Muscle layer of duodenum (tissue), 2 donors: Measurements from ENCODE around the gene PCDH18.

ENCODE experiments used
- H3K27ac ChIP-seq: one replicate; pipeline ENCODE4 v1.7.0; 2013; ENCODE audit warnings: mild to moderate bottlenecking, low read length
- H3K27me3 ChIP-seq: one replicate; pipeline ENCODE4 v1.7.0; 2013; ENCODE audit warnings: low read depth, mild to moderate bottlenecking, control low read depth, low read length
- H3K36me3 ChIP-seq, 2 donors: one replicate each; pipeline ENCODE4 v1.7.0; 2013; ENCODE audit warnings: low read length in 2 of 2, control low read depth in 1 of 2, mild to moderate bottlenecking in 1 of 2; ENCODE audit not compliant: insufficient read depth in 2 of 2, control insufficient read depth in 1 of 2
- H3K4me1 ChIP-seq, 2 donors: one replicate each; pipeline ENCODE4 v1.7.0; 2013; ENCODE audit warnings: low read length in 2 of 2, mild to moderate bottlenecking in 2 of 2, control low read depth in 1 of 2, moderate library complexity in 1 of 2; ENCODE audit not compliant: insufficient read depth in 2 of 2, control insufficient read depth in 1 of 2
- H3K4me3 ChIP-seq, 2 donors: one replicate each; pipeline ENCODE4 v1.7.0; 2013; ENCODE audit warnings: low read length in 2 of 2, low read depth in 1 of 2, mild to moderate bottlenecking in 1 of 2
- H3K9me3 ChIP-seq, 2 donors: one replicate each; pipeline ENCODE4 v1.7.0; 2013; ENCODE audit warnings: low read length in 2 of 2, control low read depth in 1 of 2, mild to moderate bottlenecking in 1 of 2; ENCODE audit not compliant: control insufficient read depth in 1 of 2
- donor health status: healthy.

Gene PCDH18, protein sequence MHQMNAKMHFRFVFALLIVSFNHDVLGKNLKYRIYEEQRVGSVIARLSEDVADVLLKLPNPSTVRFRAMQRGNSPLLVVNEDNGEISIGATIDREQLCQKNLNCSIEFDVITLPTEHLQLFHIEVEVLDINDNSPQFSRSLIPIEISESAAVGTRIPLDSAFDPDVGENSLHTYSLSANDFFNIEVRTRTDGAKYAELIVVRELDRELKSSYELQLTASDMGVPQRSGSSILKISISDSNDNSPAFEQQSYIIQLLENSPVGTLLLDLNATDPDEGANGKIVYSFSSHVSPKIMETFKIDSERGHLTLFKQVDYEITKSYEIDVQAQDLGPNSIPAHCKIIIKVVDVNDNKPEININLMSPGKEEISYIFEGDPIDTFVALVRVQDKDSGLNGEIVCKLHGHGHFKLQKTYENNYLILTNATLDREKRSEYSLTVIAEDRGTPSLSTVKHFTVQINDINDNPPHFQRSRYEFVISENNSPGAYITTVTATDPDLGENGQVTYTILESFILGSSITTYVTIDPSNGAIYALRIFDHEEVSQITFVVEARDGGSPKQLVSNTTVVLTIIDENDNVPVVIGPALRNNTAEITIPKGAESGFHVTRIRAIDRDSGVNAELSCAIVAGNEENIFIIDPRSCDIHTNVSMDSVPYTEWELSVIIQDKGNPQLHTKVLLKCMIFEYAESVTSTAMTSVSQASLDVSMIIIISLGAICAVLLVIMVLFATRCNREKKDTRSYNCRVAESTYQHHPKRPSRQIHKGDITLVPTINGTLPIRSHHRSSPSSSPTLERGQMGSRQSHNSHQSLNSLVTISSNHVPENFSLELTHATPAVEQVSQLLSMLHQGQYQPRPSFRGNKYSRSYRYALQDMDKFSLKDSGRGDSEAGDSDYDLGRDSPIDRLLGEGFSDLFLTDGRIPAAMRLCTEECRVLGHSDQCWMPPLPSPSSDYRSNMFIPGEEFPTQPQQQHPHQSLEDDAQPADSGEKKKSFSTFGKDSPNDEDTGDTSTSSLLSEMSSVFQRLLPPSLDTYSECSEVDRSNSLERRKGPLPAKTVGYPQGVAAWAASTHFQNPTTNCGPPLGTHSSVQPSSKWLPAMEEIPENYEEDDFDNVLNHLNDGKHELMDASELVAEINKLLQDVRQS

DNA sequence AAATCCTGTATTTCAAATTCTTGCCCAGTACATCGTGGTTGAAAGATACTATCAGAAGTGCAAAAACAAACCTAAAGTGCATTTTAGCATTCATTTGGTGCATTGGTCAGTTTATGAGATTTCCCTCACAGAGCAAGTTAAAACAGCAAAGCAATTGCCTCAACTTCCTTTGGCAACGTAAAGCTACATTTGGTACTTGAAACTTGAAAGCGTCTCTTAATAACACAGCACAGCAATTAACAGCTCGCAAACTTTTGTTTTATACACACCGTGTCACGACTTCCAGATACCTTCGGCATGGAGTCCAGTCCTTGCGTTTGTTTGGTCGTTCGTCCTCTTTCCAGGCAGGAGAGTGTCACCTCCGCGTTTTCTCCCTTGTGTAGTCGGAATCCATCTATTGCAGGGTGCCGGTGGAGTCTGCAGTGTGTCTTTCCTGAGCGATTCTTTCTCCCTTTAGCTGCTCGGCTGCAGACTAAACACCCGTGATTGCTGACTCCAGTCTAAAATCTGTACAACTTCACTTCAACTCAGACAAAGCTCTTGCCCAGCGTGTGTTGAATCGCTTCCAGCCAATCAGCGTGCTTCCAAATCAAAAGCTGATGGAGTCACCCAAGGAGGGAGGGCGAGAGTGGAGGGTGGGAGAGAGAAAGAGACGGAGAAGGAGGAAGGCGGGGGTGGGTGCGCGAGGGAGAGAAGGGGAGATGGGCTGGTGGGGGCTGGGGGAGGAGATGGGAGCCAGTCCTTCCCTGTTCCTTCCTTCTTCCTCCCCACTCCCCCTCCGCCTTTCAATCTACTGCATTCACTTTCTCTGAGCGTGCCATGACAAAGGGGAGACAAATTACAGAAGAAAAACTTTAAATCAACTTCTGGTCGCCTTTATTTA is at the start of gene PCDH18:
Gene PCDH18, minus strand, starts transcription at position 509 of the 883 bp plus-strand sequence. Its CDS starts 406 bp downstream, at position 103.
- H3K9me3 ChIP-seq, result no peaks in the 10 kb centered on the region

DNA sequence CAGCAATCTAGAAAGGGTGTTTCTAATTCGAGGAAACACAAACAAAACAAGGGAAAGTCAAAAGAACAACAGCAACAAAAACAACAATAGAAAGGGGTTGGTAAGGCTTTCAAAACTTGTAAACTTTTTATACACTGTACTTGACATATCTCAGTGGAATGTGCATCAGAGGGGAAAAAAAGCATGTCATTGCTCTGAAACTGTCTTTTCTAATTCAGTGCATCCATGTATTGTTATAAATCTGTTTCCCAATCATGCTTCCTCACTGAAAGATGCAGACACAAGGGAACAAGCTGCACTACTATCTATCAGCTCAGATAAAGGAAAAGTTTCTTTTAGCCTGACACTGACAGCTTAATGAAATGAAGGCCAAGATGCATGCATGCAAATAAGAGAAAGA is 44.2 kb upstream of the PCDH18 start:
- no peaks in the 10 kb centered on the region for H3K27me3 ChIP-seq
- H3K27ac ChIP-seq, result no peak overlapping the region

More for the DNA sequence above, at the start of gene PCDH18:
- H3K4me1 ChIP-seq, result peaks cover 0 to 11% of the 10 kb centered on the region in 2 donors
- peak within 1 kb of the TSS; percentile 91 to 92 for H3K4me3 ChIP-seq
- H3K27ac ChIP-seq, result peak within 1 kb of the TSS; percentile 94
- peaks cover 0 to 13% of the 10 kb centered on the region in 2 donors for H3K36me3 ChIP-seq
- no peaks in the 10 kb centered on the region for H3K27me3 ChIP-seq

DNA sequence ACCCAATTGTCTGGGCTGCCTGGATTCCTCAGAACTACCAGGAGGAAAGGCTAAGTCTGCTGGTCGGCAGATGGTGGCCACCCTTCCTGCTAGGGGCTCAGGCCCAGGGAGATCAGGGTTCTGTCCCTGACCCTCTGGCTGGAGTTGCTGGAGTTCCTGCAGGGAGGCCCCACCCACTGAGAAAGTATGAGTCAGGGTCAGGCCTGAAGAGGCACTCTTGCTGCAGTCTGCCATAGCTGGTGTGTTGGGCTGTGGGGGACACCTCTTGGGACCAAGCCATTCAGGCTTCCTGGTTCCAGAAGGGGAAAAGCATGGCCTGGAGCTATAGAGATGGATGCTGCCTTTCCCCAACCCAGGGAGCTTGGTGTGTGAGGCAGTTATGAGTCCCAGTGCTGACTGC is 40.4 kb upstream of the PCDH18 start:
- H3K4me3 ChIP-seq, result no peak overlapping the region
- no peaks in the 10 kb centered on the region for H3K36me3 ChIP-seq
- H3K27me3 ChIP-seq, result no peaks in the 10 kb centered on the region

More for the DNA sequence above, 44.2 kb upstream of the PCDH18 start:
- no peaks in the 10 kb centered on the region for H3K36me3 ChIP-seq
- no peak overlapping the region for H3K4me3 ChIP-seq
- H3K9me3 ChIP-seq, result no peaks in the 10 kb centered on the region
- no peaks in the 10 kb centered on the region for H3K4me1 ChIP-seq

DNA sequence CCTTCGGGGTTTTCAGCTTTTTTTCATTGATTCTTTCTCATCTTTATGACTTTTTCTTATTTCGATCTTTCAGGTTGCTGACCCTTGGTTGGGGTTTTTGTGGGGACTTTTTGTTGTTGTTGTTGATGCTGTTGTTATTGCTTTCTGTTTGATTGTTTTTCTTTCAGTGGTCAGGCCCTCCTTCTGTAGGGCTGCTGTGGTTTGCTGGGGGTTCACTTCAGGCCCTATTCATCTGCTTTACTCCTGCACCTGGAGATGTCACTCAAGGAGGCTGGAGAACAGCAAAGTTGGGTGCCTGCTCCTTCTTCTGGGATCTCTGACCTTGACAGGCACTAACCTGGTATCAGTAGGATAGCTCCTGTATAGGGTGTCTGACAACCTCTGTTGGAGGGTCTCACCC is 39.9 kb upstream of the PCDH18 start:
- H3K4me1 ChIP-seq, result no peaks in the 10 kb centered on the region
- H3K27ac ChIP-seq, result no peak overlapping the region
- H3K9me3 ChIP-seq, result no peaks in the 10 kb centered on the region
- no peak overlapping the region for H3K4me3 ChIP-seq
- no peaks in the 10 kb centered on the region for H3K27me3 ChIP-seq
- H3K36me3 ChIP-seq, result no peaks in the 10 kb centered on the region

More for the DNA sequence above, 40.4 kb upstream of the PCDH18 start:
- H3K4me1 ChIP-seq, result no peaks in the 10 kb centered on the region
- no peaks in the 10 kb centered on the region for H3K9me3 ChIP-seq
- no peak overlapping the region for H3K27ac ChIP-seq

DNA sequence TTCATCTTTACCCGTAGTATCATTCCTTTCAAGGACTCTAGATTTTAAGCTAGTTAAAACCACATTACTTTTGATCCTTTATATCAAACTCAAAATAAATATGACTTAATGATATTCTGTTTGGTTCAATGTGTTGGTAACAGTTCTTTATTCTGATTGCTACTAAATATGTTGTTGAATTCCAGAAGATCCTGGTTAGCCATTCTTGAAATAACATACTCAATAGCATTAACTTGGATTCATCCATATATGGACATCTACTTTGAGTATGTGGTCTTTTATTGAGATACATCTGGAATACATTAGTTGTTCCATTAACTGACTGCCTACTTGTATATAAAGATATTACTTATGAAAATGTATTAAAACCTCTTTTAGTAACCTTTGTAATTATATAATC is 27.5 kb upstream of the PCDH18 start:
- Histone ChIP-seq H3K36me3 (no peaks in the 10 kb centered on the region), H3K4me3 (no peak overlapping the region), H3K9me3 (no peaks in the 10 kb centered on the region), H3K27ac (no peak overlapping the region), H3K27me3 (no peaks in the 10 kb centered on the region), H3K4me1 (no peaks in the 10 kb centered on the region)

DNA sequence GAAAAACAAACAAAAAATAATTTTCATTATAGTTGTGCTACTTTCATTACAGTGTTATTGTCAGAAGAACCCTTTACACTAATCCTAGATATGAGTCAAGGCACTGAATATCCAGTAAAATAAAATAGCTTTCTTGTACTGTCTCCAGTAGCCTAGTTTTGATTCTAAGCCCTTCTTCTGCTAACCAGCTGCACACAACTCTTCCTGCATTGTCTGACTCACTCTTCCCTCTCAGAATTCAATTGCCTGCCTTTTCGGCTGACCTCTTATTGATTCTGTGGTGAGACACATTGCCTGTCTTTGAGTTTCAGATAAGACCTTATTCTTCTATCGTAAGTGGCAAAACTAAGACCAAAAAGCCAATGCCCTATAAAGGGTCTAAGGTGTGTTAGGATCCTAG is 26.7 kb upstream of the PCDH18 start:
- H3K9me3 ChIP-seq, result no peaks in the 10 kb centered on the region
- H3K36me3 ChIP-seq, result no peaks in the 10 kb centered on the region
- H3K27ac ChIP-seq, result no peak overlapping the region
- no peaks in the 10 kb centered on the region for H3K4me1 ChIP-seq
- no peak overlapping the region for H3K4me3 ChIP-seq
- H3K27me3 ChIP-seq, result no peaks in the 10 kb centered on the region

DNA sequence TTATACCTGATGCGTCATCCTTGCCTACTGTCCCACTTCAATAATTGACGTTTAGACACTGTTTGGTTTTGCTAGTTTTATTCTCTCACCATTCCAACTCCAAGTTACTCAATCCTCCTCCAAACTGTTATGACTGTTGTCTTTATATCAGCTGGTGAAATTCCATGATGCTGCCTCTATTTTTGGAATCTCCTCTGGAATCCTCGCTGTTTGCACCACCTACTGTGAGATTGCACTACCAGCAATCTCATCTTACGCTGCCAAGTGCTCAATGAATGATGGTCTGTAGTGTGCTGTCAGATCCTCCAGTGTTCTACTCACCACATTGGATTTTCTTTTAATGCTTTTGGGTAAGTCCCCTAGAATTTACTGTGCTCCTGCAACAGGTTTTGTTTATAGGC is 13.2 kb upstream of the PCDH18 start:
- Histone ChIP-seq H3K9me3 (no peaks in the 10 kb centered on the region), H3K27ac (no peak overlapping the region), H3K4me3 (no peak overlapping the region), H3K4me1 (peaks cover 0 to 18% of the 10 kb centered on the region in 2 donors), H3K27me3 (no peaks in the 10 kb centered on the region), H3K36me3 (no peaks in the 10 kb centered on the region)

DNA sequence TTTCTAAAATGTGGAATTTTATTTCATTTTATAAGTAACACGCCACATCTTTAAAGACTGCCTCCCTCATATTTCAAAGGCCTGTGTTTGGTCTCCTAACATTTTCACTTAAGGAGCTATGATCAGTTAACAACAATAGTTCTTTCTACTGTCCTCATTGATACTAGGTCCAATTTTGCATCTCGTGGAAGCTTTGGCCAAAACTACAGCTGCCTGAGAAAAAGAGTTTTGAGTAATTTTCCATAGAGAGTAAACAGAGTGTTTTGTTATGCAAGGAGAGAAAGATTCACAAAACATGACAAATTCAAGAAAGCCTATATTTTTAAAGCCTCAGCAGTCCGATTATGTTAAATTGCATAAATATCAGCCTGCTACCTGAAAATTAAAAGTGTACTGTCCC is 11.4 kb upstream of the PCDH18 start:
- Histone ChIP-seq H3K27ac (peak overlapping the region; percentile 0), H3K9me3 (no peaks in the 10 kb centered on the region), H3K27me3 (no peaks in the 10 kb centered on the region)

DNA sequence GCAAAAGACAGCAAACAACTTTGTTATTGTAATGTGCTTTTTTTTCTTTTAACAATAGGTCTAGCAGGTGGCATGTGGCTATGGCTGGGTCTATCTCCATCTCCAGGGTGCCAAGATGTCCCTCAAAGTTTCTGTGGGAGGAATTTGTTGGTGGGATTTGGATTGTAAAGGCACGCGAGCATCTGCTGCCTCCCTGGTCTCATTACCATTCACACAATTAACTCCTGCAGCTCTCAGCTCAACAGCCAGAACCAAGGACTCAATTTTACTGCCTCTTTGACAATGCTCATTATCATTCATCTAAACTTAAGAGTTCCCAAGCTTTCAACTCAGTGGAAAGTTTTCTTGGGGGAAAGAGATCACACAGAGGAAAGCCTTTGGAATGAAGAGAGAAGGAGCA is 10.9 kb upstream of the PCDH18 start:
- no peaks in the 10 kb centered on the region for H3K36me3 ChIP-seq

More for the DNA sequence above, 11.4 kb upstream of the PCDH18 start:
- no peaks in the 10 kb centered on the region for H3K36me3 ChIP-seq
- H3K4me1 ChIP-seq, result peaks cover 0 to 18% of the 10 kb centered on the region in 2 donors
- H3K4me3 ChIP-seq, result no peak overlapping the region

DNA sequence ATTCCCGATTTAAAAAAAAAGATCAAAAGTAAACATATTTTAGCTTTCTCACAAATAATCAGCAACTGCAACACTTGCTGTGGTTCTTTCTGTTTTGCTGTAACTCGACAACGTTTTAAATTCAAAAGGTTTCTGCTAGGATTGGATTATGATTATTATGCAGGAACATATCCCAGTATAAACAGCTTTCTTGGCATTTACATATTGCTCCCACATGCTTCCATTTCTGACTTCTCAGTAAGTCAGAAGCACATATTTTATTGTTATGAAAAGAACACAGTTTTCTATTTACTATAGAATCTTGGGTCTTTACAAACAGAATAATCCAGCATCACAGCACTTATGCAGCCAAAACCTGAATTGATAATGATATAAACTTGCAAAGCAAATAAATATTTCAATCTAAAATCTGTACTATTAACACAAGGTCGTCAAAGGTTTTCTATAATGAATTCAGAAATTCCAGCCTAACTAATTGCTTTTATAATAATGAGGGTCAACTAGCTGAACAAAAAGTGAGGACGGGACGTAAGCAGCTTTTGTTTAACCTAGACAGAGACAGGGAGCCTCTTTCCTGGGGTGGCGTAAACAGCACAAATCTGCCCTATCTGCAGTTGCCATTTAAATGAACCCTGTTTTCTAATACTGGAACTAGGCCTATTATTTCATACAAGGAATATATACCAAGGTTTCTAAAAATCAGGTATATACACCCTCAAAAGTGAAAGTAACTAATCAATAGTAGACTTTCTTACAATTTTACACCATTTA is 9.8 kb upstream of the PCDH18 start:
- Histone ChIP-seq H3K4me1 (peaks cover 0 to 18% of the 10 kb centered on the region in 2 donors), H3K27ac (peak overlapping the region; percentile 34), H3K4me3 (peak overlapping the region; percentile 24 to 59), H3K27me3 (no peaks in the 10 kb centered on the region), H3K9me3 (no peaks in the 10 kb centered on the region), H3K36me3 (no peaks in the 10 kb centered on the region)

More for the DNA sequence above, 10.9 kb upstream of the PCDH18 start:
- no peak overlapping the region for H3K4me3 ChIP-seq
- peaks cover 0 to 18% of the 10 kb centered on the region in 2 donors for H3K4me1 ChIP-seq
- H3K27me3 ChIP-seq, result no peaks in the 10 kb centered on the region
- H3K27ac ChIP-seq, result peak overlapping the region; percentile 0
- no peaks in the 10 kb centered on the region for H3K9me3 ChIP-seq
